GM12878 (cell line): Measurements from ENCODE around the gene CYB561A3.

ENCODE experiments used
- BHLHE40 ChIP-seq, 2 experiments: fragments of 450-650 bp in 1 of 2; IDR thresholded peaks; 2 replicates each; pipeline ENCODE4 v1.6.1; 2011 to 2017; ENCODE audit warnings: low read depth in 2 of 2, borderline replicate concordance in 1 of 2, improper control_type of control experiment in 1 of 2, low read length in 1 of 2, mild to moderate bottlenecking in 1 of 2
- BRCA1 ChIP-seq: IDR thresholded peaks from 2 replicates; pipeline ENCODE4 v1.6.1; 2011; ENCODE audit warnings: low read depth, low read length, improper control_type of control experiment
- CREB1 ChIP-seq: IDR thresholded peaks from 2 replicates; pipeline ENCODE4 v1.6.1; 2012; ENCODE audit warnings: low read depth, mild to moderate bottlenecking, inconsistent platforms
- ESRRA ChIP-seq: IDR thresholded peaks from 2 replicates; pipeline ENCODE4 v1.6.1; 2012; ENCODE audit warnings: mild to moderate bottlenecking, low read length, improper control_type of control experiment
- EZH2 ChIP-seq: IDR thresholded peaks from 2 replicates; pipeline ENCODE4 v1.6.1; 2012; ENCODE audit warnings: low read depth, mild to moderate bottlenecking, control low read depth, inconsistent platforms, low read length, borderline replicate concordance; ENCODE audit not compliant: control insufficient read depth
- MEF2A ChIP-seq: IDR thresholded peaks from 2 replicates; pipeline ENCODE4 v1.6.1; 2011; ENCODE audit warnings: low read depth, mild to moderate bottlenecking, low read length, moderate library complexity; ENCODE audit not compliant: insufficient read depth
- RAD51 ChIP-seq: fragments of 450-650 bp; IDR thresholded peaks from 2 replicates; pipeline ENCODE4 v1.6.1; 2016; ENCODE audit warnings: moderate library complexity, mild to moderate bottlenecking, inconsistent platforms
- RELA ChIP-seq: fragments of 450-650 bp; IDR thresholded peaks from 2 replicates; pipeline ENCODE4 v1.8.0; 2014; ENCODE audit warnings: borderline replicate concordance; ENCODE audit not compliant: partially characterized antibody
- SREBF1 ChIP-seq: IDR thresholded peaks from 2 replicates; pipeline ENCODE4 v1.6.1; 2012; ENCODE audit warnings: mild to moderate bottlenecking, low read length
- TARDBP ChIP-seq: IDR thresholded peaks from 2 replicates; pipeline ENCODE4 v1.6.1; 2016; ENCODE audit warnings: borderline replicate concordance
- TF ChIP-seq, protein P1 (sequence below): IDR thresholded peaks from 2 replicates; pipeline ENCODE4 v1.6.1; 2011; ENCODE audit warnings: low read depth, mild to moderate bottlenecking, low read length, moderate library complexity, borderline replicate concordance; ENCODE audit errors: extremely low read depth
- TF ChIP-seq, protein P2 (sequence below): IDR thresholded peaks from 2 replicates; pipeline ENCODE4 v1.6.1; 2012; ENCODE audit warnings: mild to moderate bottlenecking, low read depth, low read length
- TF ChIP-seq, protein P3 (sequence below), 3 experiments: IDR thresholded peaks in 2 of 3; conservative IDR thresholded peaks in 1 of 3; 2 replicates each; pipeline ENCODE4 v1.5.1; 2011; ENCODE audit warnings: low read depth in 3 of 3, low read length in 3 of 3, mild to moderate bottlenecking in 3 of 3, control low read depth in 2 of 3, moderate library complexity in 2 of 3, inconsistent platforms in 1 of 3, mixed read lengths in 1 of 3; ENCODE audit not compliant: control insufficient read depth in 2 of 3, insufficient read depth in 1 of 3; ENCODE audit errors: extremely low read depth in 1 of 3

DNA sequence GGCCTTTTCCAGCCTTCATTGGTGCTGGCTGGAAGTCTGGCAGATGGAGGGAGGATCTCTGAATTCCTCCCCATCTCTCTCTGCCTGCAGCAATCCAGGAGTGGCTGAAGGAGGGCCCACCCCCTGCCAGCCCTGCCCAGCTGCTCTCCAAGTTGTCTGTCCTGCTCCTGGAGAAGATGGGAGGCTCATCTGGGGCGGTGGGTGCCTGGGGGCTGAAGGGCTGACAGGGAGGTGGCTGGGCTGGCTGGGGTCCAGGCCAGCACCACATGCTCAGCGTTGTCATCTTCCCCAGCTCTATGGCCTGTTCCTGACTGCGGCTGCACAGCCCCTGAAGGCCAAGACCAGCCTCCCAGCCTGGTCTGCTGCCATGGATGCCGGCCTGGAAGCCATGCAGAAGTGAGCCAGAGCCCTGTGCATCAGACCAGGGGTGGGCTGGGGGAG is 16.5 kb downstream of the CYB561A3 start:
- TF ChIP-seq, protein P1, sequence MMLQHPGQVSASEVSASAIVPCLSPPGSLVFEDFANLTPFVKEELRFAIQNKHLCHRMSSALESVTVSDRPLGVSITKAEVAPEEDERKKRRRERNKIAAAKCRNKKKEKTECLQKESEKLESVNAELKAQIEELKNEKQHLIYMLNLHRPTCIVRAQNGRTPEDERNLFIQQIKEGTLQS, result no peak
- no peak for TF ChIP-seq BRCA1
- TF ChIP-seq, protein P2, sequence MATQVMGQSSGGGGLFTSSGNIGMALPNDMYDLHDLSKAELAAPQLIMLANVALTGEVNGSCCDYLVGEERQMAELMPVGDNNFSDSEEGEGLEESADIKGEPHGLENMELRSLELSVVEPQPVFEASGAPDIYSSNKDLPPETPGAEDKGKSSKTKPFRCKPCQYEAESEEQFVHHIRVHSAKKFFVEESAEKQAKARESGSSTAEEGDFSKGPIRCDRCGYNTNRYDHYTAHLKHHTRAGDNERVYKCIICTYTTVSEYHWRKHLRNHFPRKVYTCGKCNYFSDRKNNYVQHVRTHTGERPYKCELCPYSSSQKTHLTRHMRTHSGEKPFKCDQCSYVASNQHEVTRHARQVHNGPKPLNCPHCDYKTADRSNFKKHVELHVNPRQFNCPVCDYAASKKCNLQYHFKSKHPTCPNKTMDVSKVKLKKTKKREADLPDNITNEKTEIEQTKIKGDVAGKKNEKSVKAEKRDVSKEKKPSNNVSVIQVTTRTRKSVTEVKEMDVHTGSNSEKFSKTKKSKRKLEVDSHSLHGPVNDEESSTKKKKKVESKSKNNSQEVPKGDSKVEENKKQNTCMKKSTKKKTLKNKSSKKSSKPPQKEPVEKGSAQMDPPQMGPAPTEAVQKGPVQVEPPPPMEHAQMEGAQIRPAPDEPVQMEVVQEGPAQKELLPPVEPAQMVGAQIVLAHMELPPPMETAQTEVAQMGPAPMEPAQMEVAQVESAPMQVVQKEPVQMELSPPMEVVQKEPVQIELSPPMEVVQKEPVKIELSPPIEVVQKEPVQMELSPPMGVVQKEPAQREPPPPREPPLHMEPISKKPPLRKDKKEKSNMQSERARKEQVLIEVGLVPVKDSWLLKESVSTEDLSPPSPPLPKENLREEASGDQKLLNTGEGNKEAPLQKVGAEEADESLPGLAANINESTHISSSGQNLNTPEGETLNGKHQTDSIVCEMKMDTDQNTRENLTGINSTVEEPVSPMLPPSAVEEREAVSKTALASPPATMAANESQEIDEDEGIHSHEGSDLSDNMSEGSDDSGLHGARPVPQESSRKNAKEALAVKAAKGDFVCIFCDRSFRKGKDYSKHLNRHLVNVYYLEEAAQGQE, result no peak
- TF ChIP-seq CREB1, result no peak
- TF ChIP-seq TARDBP, result no peak
- TF ChIP-seq BHLHE40 (IDR thresholded peaks at IDR 0.05; ENCODE audit: borderline replicate concordance in 1 of 2, low read depth in 2 of 2, low read length in 1 of 2), result no peak
- no peak for TF ChIP-seq RAD51
- TF ChIP-seq, protein P3, sequence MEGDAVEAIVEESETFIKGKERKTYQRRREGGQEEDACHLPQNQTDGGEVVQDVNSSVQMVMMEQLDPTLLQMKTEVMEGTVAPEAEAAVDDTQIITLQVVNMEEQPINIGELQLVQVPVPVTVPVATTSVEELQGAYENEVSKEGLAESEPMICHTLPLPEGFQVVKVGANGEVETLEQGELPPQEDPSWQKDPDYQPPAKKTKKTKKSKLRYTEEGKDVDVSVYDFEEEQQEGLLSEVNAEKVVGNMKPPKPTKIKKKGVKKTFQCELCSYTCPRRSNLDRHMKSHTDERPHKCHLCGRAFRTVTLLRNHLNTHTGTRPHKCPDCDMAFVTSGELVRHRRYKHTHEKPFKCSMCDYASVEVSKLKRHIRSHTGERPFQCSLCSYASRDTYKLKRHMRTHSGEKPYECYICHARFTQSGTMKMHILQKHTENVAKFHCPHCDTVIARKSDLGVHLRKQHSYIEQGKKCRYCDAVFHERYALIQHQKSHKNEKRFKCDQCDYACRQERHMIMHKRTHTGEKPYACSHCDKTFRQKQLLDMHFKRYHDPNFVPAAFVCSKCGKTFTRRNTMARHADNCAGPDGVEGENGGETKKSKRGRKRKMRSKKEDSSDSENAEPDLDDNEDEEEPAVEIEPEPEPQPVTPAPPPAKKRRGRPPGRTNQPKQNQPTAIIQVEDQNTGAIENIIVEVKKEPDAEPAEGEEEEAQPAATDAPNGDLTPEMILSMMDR (IDR thresholded peaks at IDR 0.05 in 2 of 3, conservative IDR thresholded peaks at IDR 0.05 in 1 of 3; ENCODE audit: control insufficient read depth in 2 of 3, extremely low read depth in 1 of 3, insufficient read depth in 1 of 3, low read depth in 3 of 3, low read length in 3 of 3), result no peak
- no peak for TF ChIP-seq RELA
- TF ChIP-seq SREBF1, result no peak
- no peak for TF ChIP-seq EZH2
- TF ChIP-seq ESRRA, result no peak
- no peak for TF ChIP-seq MEF2A
